ENCODE measurements around the gene TLCD3A.
A peak's percentile ranks its signal among the peaks of the same experiment; 100 is the strongest.
"Not testable (repeated sequence)": the region's sequence is repeated elsewhere in the genome, so short reads cannot be mapped to it uniquely, and the experiment has no call there.

TLCD3A gene

DNA sequence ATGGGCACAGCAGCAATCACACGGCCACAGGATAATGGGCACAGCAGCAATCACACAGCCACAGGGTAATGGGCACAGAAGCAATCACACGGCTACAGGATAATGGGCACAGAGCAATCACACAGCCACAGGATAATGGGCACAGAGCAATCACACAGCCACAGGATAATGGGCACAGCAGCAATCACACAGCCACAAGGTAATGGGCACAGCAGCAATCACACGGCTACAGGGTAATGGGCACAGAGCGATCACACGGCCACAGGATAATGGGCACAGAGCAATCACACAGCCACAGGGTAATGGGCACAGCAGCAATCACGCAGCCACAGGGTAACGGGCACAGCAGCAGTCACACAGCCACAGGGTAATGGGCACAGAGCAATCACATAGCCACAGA lies 17.0 kb downstream of the TLCD3A start:
- DNase-seq, ATAC-seq: not testable (repeated sequence)

GRCh38 chr17:750431-751037 lies 18.1 kb downstream of the TLCD3A start:
- DNase-seq (no peak), ATAC-seq (no peak)

DNA sequence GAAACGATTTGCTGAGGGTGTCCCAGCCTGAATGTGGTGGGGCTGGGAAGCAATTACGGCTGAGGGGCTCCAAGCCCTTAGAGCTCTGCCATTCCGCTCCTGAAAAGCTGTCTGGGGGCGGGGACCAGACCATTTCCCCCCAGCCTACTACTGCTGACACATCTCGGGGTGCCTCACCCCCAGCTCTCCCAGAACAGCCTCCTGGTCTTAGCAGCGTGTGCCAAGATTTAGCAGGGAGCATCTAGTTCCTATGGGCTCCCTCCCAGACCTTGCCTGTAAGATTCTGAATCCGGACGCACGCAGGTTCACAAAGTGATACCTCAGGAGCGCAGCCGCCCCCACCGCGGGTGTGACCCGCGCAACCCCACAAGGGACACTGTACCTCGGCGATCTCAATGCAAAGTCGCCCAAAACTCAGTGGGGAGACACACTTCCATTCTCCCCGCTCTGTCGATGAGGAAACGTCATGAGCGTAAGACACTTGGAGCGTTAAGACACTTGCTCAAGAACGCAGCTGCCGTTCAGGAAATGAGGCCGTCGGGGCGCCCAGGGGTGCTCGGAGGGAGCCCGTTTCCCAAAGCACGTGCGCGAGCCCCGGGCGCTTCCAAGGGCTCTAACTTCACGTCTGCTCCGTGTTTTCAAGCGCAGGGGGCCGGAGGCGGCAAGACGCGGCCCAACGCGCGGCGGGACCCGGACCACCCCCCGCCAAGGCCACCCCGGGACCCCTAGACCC lies 19.0 kb downstream of the TLCD3A start:
- DNase-seq (peak; percentile 61), ATAC-seq (peak; percentile 29)

DNA sequence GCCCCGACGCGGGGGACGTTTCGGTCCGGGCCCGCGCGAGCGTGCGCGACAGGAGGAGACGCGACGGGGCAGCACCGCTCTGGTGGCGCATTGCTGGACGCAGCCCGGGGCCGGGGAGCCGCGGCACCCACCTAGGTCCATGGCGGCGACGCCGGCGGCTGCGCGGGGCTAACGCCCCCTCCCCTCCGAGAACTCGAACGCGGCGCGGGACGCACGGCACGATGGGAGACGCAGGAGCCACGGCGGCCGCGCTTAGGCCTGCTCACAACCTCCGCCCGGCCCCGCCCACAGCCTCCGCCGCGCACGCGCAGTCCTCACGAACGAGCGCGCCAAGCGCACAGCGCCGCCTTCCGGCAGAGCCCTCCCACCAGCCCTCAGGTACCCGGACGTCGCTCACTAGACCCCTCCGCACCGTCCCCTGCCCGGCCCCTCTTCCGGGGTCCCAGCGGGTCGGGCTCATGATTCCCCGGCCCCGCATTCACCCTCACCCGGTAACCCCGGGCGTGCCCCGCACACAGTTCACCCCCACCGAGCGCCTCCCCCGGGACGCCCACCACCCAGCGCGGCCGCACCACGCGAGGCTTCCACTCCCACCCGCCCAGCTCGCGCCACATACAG lies 19.7 kb downstream of the TLCD3A start, which contains the start of gene GEMIN4:
GEMIN4 (minus strand) TSS at position 263 of the 618 bp plus-strand sequence; CDS start at position 141, 122 bp downstream.
- DNase-seq (peak; percentile 99), ATAC-seq (peak; percentile 90)

DNA sequence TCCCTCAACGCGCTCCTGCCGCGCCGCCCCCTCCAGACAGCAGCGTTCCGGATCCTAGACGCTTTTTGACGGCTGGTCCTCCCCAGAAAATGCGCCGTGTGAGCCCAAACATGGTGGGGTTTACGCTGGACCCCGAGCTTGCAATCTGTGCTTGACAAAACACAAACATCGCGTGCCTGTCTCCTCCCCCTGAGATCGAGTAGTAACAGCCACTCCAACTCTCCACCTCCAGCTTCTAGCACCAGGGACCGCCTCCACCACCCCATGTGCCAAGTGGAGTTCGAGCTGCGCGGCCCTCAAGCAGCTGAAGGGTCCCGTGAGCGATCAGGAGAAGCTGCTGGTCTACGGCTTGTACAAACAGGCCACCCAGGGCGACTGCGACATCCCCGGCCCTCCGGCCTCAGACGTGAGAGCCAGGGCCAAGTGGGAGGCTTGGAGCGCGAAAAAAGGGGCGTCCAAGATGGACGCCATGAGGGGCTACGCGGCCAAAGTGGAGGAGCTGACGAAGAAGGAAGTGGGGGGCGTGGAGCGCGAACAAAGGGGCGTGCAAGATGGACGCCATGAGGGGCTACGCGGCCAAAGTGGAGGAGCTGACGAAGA lies 20.3 kb downstream of the TLCD3A start:
- ATAC-seq (no peak), DNase-seq (peak; percentile 43)

DNA sequence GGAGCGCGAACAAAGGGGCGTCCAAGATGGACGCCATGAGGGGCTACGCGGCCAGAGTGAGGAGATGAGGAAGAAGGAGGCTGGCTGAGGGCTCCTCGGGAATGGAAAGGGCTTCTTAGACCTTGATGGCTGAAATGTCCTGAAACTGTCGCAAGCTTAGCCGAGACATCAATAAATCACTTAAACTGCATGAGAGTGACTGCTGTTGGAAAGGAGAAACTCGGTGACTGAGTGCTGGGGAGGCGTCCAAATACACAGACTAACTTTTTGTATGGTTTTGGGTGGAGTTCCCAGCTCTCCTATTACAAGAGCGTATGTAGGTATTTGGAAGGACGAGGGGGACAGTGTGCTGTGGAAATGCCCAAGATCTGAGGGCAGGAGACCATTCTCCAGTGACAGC lies 21.0 kb downstream of the TLCD3A start:
- no peak for ATAC-seq

DNA sequence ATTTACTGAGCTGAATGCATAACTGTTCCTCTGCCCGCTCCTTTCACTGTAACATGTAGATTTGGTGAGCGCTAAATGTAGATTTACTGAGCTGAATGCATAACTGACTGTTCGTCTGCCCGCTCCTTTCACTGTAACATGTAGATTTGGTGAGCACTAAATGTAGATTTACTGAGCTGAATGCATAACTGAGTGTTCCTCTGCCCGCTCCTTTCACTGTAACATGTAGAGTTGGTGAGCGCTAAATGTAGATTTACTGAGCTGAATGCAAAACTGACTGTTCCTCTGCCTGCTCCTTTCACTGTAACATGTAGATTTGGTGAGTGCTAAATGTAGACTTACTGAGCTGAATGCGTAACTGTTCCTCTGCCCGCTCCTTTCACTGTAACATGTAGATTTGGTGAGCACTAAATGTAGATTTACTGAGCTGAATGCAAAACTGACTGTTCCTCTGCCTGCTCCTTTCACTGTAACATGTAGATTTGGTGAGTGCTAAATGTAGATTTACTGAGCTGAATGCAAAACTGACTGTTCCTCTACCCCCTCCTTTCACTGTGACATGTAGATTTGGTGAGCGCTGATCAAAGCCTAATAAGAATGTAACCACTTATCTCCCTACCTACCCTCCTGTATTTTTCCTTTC lies 23.0 kb downstream of the TLCD3A start:
- not testable (repeated sequence) for ATAC-seq, DNase-seq

More for the DNA sequence above, 21.0 kb downstream of the TLCD3A start:
- no peak for DNase-seq

DNA sequence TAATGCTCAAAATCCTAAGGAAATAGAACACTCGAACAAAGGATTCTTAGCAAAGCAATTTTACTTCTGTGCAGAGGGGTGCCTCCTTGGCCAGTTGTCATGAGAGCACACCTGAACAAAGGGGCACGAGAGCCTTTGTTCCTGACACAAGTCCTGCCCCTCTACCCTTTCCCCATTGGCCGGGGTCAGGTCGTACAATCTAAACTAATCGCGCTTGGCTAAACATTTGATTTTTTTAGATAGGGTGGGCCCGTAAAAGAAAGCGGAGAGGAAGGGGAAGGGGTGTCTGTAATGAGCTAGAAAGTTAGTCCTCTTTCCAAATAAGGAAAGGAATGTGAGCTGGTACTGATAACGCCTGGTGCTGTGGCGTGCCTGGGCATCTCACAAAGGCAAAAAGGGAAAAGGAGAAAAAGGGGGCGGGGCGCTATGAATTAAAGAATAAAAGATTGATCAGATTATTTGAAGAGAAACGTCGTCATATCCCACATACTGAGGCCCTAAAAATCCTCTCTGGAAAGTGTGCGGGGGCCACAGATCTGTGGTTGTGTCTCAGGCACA lies 23.7 kb downstream of the TLCD3A start:
- not testable (repeated sequence) for DNase-seq, ATAC-seq

DNA sequence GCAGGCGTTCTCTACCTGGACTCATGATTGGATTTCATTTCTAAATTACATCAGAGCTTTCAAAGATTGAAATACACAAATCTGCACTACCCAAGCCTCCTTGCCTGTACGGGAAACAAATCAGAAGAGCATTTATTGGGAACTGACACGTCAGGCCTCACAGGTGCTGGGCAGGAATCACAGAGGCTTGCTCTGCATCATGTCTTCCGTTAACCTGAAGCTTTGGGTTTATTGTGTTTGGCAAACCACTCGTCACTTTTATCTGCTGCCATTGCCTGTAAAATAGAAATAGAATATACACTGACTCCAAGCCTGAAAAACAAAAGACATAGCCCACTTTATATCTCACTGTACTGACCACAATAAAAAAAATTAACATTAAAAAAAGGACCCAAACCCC lies 27.6 kb downstream of the TLCD3A start:
- ATAC-seq (no peak), DNase-seq (no peak)

GRCh38 chr17:760371-760770 lies 28.0 kb downstream of the TLCD3A start:
- ATAC-seq (no peak), DNase-seq (no peak)

GRCh38 chr17:767076-767475 lies 34.7 kb downstream of the TLCD3A start:
- ATAC-seq: no peak
- no peak for DNase-seq

DNA sequence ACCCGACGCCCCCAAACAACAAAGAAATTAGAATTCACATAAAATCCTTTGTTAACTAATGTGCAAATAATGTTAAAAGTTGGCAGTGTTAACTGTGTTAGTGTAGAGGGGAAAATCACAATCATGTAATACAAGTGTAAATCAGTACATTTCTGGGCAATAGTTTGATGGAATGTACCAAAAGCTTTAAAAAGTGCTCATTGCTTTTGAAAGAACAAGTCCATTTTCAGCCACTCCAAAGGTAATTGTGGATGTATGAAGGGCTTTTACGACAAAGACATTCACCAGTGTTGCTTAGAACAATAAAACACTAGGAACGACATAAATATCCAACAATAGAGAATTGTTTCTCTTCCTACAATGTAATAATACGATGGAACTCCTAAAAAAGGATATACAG lies 40.6 kb downstream of the TLCD3A start:
- DNase-seq: no peak
- no peak for ATAC-seq

- peak; percentile 65 for ATAC-seq
- DNase-seq: peak; percentile 32
These were observed 41.3 kb downstream of the TLCD3A start for GRCh38 chr17:773467-774312.

DNA sequence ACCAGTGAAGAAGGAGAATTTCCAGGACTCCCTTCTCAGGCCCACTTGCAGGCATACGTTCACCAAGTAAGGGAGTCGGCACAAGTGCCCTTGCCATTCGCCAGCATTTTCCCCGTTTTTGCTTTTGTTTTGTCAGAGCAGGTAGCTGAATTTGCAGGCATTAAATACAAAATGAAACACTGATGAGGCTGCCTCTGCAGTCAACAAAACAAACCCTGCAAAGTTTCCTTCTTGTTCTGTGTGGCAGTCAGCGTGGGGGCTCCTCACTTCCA lies 41.9 kb downstream of the TLCD3A start:
- ATAC-seq (no peak), DNase-seq (no peak)

DNA sequence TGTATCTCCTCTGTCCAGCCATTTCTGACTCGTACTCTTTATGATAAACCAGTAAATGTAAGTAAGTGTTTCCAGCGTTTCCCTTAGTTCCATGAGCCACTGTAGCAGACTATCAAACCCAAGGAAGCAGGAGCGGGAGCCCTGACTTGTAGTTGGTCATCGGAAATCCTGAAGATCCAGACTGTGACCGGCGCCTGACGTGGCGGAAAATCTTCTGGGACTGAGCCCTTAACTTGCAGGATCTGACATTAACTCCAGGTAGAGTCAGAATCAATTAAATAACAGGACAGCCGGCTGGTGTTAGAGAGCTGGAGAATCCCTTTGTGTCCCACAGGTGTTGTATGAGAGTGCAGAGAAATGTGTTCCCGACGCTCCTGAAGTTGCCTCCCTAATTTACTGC lies 45.7 kb downstream of the TLCD3A start:
- no peak for ATAC-seq
- DNase-seq: no peak

DNA sequence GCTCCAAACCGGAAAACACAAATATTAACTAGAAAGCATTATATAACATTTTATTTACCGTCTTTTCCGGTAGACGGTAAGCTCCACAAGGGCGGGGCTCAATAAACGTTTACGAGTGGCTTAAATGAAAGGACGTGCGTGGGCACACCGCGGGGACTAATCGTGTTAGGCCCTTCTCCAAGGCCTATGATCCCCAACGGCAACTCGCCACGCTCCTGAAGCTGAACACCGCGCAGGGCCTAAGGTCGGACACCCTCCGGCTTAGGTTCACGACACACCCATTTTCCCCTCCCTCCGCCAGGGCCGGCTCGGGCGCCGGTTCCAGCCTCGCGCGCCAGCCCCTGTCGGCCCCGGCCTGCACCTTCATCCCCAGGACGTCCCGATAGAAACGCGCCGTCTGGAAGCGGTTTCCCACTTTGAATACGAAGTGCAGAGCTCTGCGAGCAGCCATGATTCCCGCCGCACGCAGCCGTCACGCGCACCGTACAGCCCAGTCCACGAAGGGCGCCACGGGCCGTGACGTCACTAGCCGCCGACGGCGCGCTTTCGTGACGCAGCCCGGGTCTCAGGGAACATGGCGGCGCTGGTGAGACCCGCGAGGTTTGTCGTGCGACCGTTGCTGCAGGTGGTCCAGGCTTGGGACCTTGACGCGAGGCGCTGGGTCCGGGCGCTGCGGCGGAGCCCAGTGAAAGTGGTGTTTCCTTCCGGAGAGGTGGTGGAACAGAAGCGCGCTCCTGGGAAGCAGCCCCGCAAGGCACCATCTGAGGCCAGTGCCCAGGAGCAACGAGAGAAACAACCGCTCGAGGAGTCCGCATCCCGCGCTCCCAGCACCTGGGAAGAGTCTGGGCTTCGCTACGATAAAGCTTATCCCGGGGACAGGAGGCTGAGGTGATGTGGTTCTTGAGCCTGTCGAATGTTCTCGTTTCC lies 49.7 kb downstream of the TLCD3A start, which contains the start of the genes GLOD4 and MRM3:
GLOD4 (minus strand) TSS at position 476 of the 927 bp plus-strand sequence; CDS start at position 451, 25 bp downstream.
MRM3 (plus strand) TSS at position 549 of the 927 bp plus-strand sequence; CDS start at position 575, 26 bp downstream.
- ATAC-seq (peak; percentile 94), DNase-seq (peak; percentile 96)

DNA sequence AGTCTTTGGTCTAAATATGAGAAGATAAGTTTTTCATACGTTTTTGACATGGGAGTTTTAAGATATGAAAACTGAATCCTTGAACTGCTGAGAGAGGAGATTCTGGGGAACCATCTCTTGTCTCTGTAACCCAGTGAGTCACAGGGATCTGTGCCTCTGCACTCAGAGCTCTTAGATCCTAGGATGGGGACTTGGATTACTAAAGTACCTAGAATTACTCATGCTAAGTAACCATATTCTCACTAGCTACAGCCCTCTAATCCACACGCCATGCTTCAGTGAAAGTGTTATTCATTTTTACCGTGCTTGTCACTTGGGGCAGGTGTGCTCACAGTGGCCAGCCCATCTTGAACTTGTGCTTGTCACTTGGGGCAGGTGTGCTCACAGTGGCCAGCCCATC lies 51.7 kb downstream of the TLCD3A start:
- ATAC-seq (peak; percentile 37), DNase-seq (no peak)

GRCh38 chr17:785901-786300 lies 53.5 kb downstream of the TLCD3A start:
- not testable (repeated sequence) for DNase-seq, ATAC-seq

- no peak for ATAC-seq
- DNase-seq: no peak
These were observed 55.3 kb downstream of the TLCD3A start for GRCh38 chr17:787641-788221.

Data from stimulated activated naive CD8-positive, alpha-beta T cell treated with anti-CD3 and anti-CD28 coated beads, Interleukin-15, Interleukin-2, amounts not matched to agents 100 U/mL and 50 U/mL, for 24 hours (primary cell).